Naive thymus-derived CD8-positive, alpha-beta T cell (primary cell): ENCODE measurements around the gene TP53RK. TPM values are rescaled to one million over a fixed set of nuclear protein-coding genes. Genes with fewer than 3 reads are reported as not detected.

Experiments
- ATAC-seq, 2 donors: fragments of 150-1000 bp; cut with Tn5 transposase in 1 of 2; sonication (Bioruptor Pico), chemical (Tn5 transposase) in 1 of 2; 1 replicate in 1 of 2; 2 replicates in 1 of 2; pipeline ENCODE4 v1.10.0; 2021; ENCODE audit warnings: mild to moderate bottlenecking in 2 of 2, moderate library complexity in 2 of 2
- POLR2A ChIA-PET: fragments of 350-600 bp; sonication (Branson Sonifier 250); formaldehyde crosslinking; loops from one replicate; lab custom pipeline; 2021; ENCODE audit warnings: antibody characterized with exemption; lab: Charles Lee
- DNase-seq, 10 donors: peaks; one replicate each; pipeline versions ENCODE4 v3.0.0 to v3.0.0-alpha.2; 2020 to 2022
- H3K27ac Mint-ChIP-seq, 10 donors: one replicate each; pipeline ENCODE4 v1.8.0; 2020 to 2022; ENCODE audit warnings: mild to moderate bottlenecking in 10 of 10, mixed read lengths in 10 of 10, moderate library complexity in 4 of 10, inconsistent platforms in 1 of 10
- H3K27me3 Mint-ChIP-seq, 5 donors: one replicate each; pipeline ENCODE4 v1.8.0; 2021 to 2022; ENCODE audit warnings: mixed read lengths in 5 of 5
- H3K36me3 Mint-ChIP-seq, 3 donors: one replicate each; pipeline ENCODE4 v1.8.0; 2020 to 2022; ENCODE audit warnings: mixed read lengths in 3 of 3, mild to moderate bottlenecking in 2 of 3, inconsistent platforms in 1 of 3
- H3K4me1 Mint-ChIP-seq, 4 donors: one replicate each; pipeline ENCODE4 v1.8.0; 2021 to 2022; ENCODE audit warnings: mixed read lengths in 4 of 4
- H3K4me3 Mint-ChIP-seq, 10 donors: one replicate each; pipeline ENCODE4 v1.8.0; 2020 to 2022; ENCODE audit warnings: mild to moderate bottlenecking in 10 of 10, mixed read lengths in 10 of 10, moderate library complexity in 6 of 10, inconsistent platforms in 1 of 10
- H3K9me3 Mint-ChIP-seq, 9 donors: one replicate each; pipeline ENCODE4 v1.8.0; 2020 to 2022; ENCODE audit warnings: mixed read lengths in 9 of 9, mild to moderate bottlenecking in 3 of 9, inconsistent platforms in 1 of 9, moderate library complexity in 1 of 9
- polyA plus RNA-seq, 3 donors: library from polyadenylated mRNA; unstranded; fragments of 300-500 nt; fragmentation: Illumina TruSeq; gene quantifications; one replicate each; pipeline ENCODE4 v1.2.3, GENCODE V29; 2021
- total RNA-seq, 8 experiments: library from RNA in 2 of 8; stranded (reverse) in 2 of 8; gene quantifications; one replicate each; pipeline ENCODE4 v1.2.3 and lab custom pipeline; 2021 to 2026

Gene TP53RK
- total and polyA plus RNA-seq, 5 experiments from 2014 or later: 10.9 to 24.5 (median 15.2) TPM

DNA sequence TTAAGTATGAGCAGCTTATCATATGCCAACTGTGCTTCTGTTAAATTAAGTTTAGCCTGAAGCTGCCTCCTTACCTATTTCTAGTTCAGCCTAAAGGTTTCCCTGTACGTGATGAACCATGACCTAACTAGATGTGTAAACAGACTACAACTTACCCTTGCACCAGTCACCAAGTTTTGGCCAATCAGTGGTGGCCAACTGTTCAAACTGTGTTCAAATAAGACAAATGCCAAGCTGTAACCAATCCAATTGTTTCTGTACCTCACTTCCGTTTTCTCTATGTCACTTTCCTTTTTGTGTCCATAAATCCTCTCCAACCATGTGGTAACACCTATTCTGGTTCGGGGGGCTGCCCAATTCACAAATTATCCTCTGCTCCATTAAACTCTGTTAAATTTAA, 14.2 kb upstream of the TP53RK start:
- peaks cover 29 to 57% (median 43%) of the 10 kb centered on the region in 5 donors for H3K27me3 Mint-ChIP-seq
- H3K27ac Mint-ChIP-seq: no peak overlapping the region

DNA sequence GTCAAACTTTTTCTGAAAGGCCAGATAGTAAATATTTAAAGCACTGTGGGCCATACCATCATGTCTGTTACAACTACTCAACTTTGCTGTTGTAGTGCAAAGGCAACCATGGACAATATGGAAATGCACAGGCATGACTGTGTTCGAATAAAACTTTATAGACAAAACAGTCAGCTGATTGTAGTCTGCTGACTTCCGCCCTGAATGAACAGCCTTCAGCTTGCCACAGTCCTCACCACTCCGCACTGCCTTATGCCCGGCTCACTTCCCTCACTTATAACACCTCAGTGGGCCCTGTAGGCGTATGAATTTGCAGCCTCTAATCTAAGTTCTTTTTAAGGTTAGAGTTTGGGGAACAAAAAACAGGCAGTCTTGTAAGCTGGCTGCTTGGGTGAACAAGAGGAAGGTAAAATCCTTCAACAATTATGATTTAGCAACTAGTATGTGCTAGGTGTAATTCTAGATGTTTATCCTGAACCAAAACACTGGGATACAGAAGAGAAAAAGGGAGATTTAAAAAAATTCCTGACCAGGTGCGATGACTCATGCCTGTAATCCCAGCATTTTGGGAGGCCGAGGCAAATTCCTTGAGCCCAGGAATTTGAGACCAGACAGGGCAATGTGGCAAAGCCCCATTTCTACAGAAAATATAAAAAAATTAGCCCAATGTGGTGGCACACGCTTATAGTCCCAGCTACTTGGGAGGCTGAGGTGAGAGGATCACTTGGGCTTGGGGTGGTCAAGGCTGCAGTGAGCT, 13.4 kb upstream of the TP53RK start:
- Mint-ChIP-seq H3K36me3 (peaks cover 0 to 15% (median 4%) of the 10 kb centered on the region in 3 donors), H3K9me3 (peaks cover 0 to 19% (median 7%) of the 10 kb centered on the region in 9 donors), H3K27me3 (peaks cover 25 to 59% (median 40%) of the 10 kb centered on the region in 5 donors), H3K4me3 (no peak overlapping the region), H3K4me1 (no peaks in the 10 kb centered on the region), H3K27ac (no peak overlapping the region)
- POLR2A ChIA-PET: no interaction called here
- ATAC-seq (no peak), DNase-seq (no peak)

More for the DNA sequence above, 14.2 kb upstream of the TP53RK start:
- DNase-seq (no peak), ATAC-seq (no peak)
- Mint-ChIP-seq H3K4me1 (peaks cover 0 to 3% (median under 1%) of the 10 kb centered on the region in 4 donors), H3K4me3 (no peak overlapping the region), H3K36me3 (peaks cover 0 to 15% (median 4%) of the 10 kb centered on the region in 3 donors), H3K9me3 (peaks cover 0 to 19% (median 7%) of the 10 kb centered on the region in 9 donors)
- POLR2A ChIA-PET: no interaction called here

DNA sequence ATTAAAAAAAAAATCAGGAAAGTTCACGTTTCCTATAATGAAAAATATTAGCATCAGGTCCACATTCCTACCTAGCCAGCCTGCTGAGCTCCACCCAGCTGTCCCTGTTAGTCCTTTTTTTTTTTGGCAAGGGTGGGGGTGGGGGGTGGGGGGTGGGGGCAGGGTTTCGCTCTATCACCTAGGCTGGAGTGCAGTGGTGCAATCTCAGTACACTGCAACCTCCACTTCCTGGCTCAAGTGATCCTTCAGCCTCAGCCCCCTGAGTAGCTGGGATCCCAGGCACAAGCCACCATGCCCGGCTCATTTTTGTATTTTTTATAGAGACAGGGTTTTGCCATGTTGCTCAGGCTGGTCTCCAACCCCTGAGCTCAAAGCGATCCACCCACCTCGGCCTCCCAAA, 12.7 kb upstream of the TP53RK start:
- no peak overlapping the region for H3K27ac Mint-ChIP-seq
- POLR2A ChIA-PET: no interaction called here
- H3K4me1 Mint-ChIP-seq: no peaks in the 10 kb centered on the region
- H3K36me3 Mint-ChIP-seq: peaks cover 0 to 15% (median 4%) of the 10 kb centered on the region in 3 donors
- ATAC-seq: no peak
- peaks cover 22 to 62% (median 39%) of the 10 kb centered on the region in 5 donors for H3K27me3 Mint-ChIP-seq
- H3K4me3 Mint-ChIP-seq: no peak overlapping the region
- H3K9me3 Mint-ChIP-seq: peaks cover 0 to 14% (median 7%) of the 10 kb centered on the region in 9 donors
- no peak for DNase-seq

DNA sequence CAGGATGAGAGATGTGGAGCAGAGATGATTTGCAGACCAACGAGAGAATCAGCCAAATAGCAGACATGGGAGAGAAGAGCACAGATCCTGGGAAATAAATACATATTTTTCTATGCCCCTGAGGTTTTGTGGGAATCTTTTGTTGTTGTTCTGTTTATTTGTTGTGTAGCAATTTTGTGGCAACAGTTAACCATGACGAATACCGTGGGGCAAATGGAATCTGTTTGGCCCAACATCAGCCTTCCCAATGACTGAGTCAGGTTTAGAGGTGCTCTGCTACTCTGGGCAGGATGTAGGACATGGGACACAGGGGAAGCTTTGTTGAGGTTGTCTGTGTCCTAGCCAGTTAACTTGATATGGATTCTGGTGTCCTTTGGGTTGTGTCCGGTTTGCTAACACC, 12.3 kb upstream of the TP53RK start:
- Mint-ChIP-seq H3K27ac (no peak overlapping the region), H3K9me3 (peaks cover 0 to 10% (median 5%) of the 10 kb centered on the region in 9 donors), H3K4me3 (no peak overlapping the region), H3K36me3 (peaks cover 0 to 13% (median 2%) of the 10 kb centered on the region in 3 donors), H3K4me1 (no peaks in the 10 kb centered on the region), H3K27me3 (peaks cover 22 to 62% (median 36%) of the 10 kb centered on the region in 5 donors)
- POLR2A ChIA-PET: no interaction called here
- ATAC-seq (no peak), DNase-seq (no peak)

DNA sequence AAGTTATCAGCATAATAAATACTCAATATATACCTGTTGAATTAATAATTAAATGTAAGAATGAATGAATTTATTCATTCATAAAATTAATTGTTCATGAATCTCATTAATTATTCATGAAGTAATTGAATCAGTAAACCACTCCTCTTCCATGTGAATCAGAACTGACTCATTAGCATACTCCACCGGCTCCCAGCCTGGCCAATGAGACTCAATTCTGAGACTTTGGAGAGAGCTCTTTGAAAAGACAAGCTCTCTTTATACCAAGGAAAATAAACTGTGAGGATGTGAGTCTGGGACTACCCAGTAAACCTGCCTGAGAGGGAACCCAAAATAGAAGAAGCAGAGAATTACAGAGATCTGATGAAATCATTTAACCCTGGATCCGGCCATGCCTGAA, 11.8 kb upstream of the TP53RK start:
- peaks cover 0 to 8% (median 0%) of the 10 kb centered on the region in 3 donors for H3K36me3 Mint-ChIP-seq
- H3K4me3 Mint-ChIP-seq: no peak overlapping the region
- peaks cover 0 to 5% (median 2%) of the 10 kb centered on the region in 9 donors for H3K9me3 Mint-ChIP-seq
- DNase-seq (no peak), ATAC-seq (no peak)
- POLR2A ChIA-PET: no interaction called here
- H3K27me3 Mint-ChIP-seq: peaks cover 20 to 62% (median 36%) of the 10 kb centered on the region in 5 donors
- no peak overlapping the region for H3K27ac Mint-ChIP-seq
- no peaks in the 10 kb centered on the region for H3K4me1 Mint-ChIP-seq

DNA sequence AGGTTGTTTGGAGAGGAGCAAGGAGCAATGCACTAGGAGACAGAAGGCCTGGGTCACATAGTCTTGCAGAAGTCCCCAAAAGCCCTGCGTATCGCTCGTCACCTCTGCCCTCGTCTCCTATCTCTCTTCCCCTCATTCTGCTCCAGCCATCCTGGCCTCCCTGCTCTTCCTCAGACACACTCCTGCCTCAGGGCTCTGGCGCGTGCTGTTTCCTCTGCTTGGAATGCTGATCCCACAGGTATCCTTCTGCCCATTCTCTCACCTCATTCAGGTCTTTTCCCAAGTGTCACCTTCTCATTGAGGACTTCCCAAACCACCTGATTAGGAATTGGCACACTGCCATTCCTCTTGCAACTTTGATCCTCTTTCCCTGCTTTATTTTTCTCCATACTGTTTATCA, 11.2 kb upstream of the TP53RK start:
- H3K9me3 Mint-ChIP-seq: peaks cover 0 to 5% (median 0%) of the 10 kb centered on the region in 9 donors
- DNase-seq (no peak), ATAC-seq (no peak)
- H3K4me1 Mint-ChIP-seq: no peaks in the 10 kb centered on the region
- H3K27ac Mint-ChIP-seq: no peak overlapping the region
- no peak overlapping the region for H3K4me3 Mint-ChIP-seq
- H3K27me3 Mint-ChIP-seq: peaks cover 20 to 62% (median 36%) of the 10 kb centered on the region in 5 donors
- POLR2A ChIA-PET: no interaction called here
- H3K36me3 Mint-ChIP-seq: peaks cover 0 to 8% (median 0%) of the 10 kb centered on the region in 3 donors

DNA sequence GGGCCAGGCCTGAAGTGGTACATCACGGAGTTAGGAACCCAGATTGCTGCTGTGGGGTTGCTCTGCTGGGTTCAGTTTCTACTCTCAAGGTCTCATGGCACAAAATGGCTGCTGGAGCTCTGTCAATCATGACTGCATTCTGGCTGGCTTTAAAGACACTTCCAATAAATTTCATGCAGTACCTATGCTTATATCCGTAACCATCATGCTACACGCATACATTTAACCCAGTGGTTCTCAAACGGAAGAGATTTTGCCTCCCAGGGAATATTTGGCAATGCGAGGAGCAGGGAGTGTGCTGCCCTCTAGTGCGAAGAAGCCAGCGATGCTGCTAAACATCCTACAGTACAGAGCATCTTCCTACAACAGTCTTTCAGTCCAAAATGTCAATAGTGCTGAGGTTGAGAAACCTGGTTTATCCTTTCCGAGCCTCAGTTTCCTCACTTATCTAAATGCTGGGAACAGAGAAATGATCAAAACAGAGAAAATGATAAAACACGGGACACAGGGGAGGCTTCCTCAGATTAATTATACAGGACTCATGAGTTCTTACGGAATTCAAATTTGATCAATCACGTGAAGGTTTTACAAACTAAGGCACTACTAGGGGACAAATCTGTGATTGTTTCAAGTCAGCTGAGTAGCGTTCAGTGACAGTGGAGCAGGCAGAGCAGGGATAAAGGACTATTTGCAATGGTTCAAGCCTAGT, 10.6 kb upstream of the TP53RK start:
- DNase-seq (no peak), ATAC-seq (no peak)
- Mint-ChIP-seq H3K9me3 (peaks cover 0 to 5% (median 0%) of the 10 kb centered on the region in 9 donors), H3K4me3 (no peak overlapping the region), H3K27ac (peak overlapping the region in 1 of 10 donors; percentile 22), H3K27me3 (peaks cover 20 to 62% (median 32%) of the 10 kb centered on the region in 5 donors), H3K36me3 (peaks cover 0 to 8% (median 0%) of the 10 kb centered on the region in 3 donors), H3K4me1 (peaks cover 0 to under 1% (median 0%) of the 10 kb centered on the region in 4 donors)
- POLR2A ChIA-PET: no interaction called here

DNA sequence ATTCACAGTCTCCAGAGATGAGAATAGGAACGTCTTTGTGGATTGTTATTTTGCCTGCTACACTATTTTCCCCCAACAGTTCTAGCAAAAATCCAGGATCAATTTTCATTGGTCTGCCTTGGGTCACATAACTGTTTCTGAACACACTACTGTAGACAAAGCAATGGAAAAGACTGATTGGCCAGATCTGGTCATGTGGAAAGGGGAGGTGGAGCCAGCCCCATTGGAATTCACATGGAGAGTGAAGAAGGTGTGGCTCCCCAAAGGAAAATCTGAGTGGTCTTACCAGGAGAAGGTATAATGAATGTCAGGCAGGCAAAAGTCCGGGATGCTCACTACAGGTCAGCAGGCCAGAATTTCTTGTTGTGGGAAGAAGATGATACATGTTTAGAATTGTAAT, 9.5 kb upstream of the TP53RK start:
- H3K36me3 Mint-ChIP-seq: peaks cover 0 to 8% (median 0%) of the 10 kb centered on the region in 3 donors
- H3K9me3 Mint-ChIP-seq: no peaks in the 10 kb centered on the region
- no peak for DNase-seq
- peaks cover 15 to 55% (median 28%) of the 10 kb centered on the region in 5 donors for H3K27me3 Mint-ChIP-seq
- H3K4me3 Mint-ChIP-seq: no peak overlapping the region
- ATAC-seq: no peak
- H3K4me1 Mint-ChIP-seq: peaks cover 3 to 7% (median 5%) of the 10 kb centered on the region in 4 donors
- H3K27ac Mint-ChIP-seq: no peak overlapping the region
- POLR2A ChIA-PET: no interaction called here

DNA sequence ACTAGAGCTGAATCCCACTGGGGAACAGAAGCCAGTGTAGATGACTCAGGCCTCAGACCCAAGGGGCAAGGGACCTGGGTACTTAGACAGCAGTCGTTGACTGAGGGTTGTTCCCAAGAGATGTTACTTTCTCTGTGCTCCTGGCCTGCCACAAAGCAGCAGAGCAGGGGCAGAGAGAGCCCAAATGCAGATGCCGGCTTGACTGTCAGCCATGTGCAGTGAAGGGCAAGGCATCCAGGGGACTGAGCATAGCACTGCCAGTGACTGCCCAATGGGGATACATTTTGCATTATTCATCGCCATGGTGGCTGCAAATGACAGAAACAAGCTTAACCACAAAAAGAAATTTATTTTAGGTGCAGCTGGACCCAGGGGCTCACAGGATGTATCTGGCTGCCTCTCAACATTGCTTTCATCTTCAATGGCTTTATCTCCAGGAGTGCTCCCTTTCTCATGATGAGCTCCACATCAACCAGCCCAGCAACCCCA, 7.6 kb upstream of the TP53RK start:
- peaks cover 3 to 7% (median 5%) of the 10 kb centered on the region in 4 donors for H3K4me1 Mint-ChIP-seq
- peaks cover 0 to 8% (median 0%) of the 10 kb centered on the region in 3 donors for H3K36me3 Mint-ChIP-seq
- H3K9me3 Mint-ChIP-seq: no peaks in the 10 kb centered on the region
- POLR2A ChIA-PET: no interaction called here
- no peak overlapping the region for H3K27ac Mint-ChIP-seq
- ATAC-seq (no peak), DNase-seq (no peak)
- H3K27me3 Mint-ChIP-seq: peaks cover 14 to 43% (median 21%) of the 10 kb centered on the region in 5 donors
- H3K4me3 Mint-ChIP-seq: no peak overlapping the region

DNA sequence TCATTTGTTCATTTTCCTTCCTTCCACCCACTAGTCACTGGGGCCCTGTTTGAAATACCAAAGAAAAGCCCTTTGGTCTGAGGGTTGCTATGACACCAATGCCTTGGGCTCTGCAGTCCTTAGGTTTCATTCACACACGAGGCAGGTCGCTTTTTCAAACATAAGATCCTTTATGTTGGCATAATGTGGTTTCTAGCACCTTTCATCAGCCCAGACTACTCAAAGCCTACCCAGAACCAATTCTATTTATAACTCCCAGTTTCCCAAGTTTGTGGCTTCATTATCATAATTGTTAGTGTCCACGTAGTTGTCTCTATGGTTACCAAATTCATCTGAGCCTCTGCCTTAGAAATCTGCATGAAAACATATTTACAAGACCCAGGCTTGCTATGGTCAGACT, 6.6 kb upstream of the TP53RK start:
- Mint-ChIP-seq H3K9me3 (no peaks in the 10 kb centered on the region), H3K27ac (no peak overlapping the region), H3K4me3 (no peak overlapping the region), H3K36me3 (peaks cover 0 to 8% (median 0%) of the 10 kb centered on the region in 3 donors), H3K27me3 (peaks cover 11 to 36% (median 19%) of the 10 kb centered on the region in 5 donors), H3K4me1 (peaks cover 3 to 7% (median 6%) of the 10 kb centered on the region in 4 donors)
- no peak for DNase-seq
- POLR2A ChIA-PET: no interaction called here
- no peak for ATAC-seq

DNA sequence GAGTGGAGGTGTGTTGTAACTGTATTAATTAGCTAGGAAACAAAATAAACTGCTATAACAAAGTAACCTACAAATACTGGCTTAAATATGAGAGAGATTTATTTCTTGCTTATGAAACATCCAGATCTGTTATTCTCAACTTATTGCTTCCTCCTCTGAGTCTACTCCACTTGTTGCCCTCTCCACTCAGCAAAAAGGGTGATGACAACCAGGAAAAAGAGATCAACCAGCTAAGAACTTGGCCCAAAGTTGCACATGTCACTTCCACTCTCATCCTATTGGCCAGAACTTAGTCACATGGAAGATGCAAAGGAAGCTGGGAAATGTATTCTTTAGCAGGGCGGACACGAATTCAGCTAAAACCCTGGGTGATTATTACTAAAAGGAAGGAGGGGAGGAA, 5.2 kb upstream of the TP53RK start:
- Mint-ChIP-seq H3K9me3 (no peaks in the 10 kb centered on the region), H3K36me3 (peaks cover 0 to 4% (median 0%) of the 10 kb centered on the region in 3 donors), H3K4me1 (peaks cover 8 to 16% (median 14%) of the 10 kb centered on the region in 4 donors), H3K27ac (peak overlapping the region in 1 of 10 donors; percentile 3), H3K4me3 (no peak overlapping the region), H3K27me3 (peaks cover 5 to 22% (median 8%) of the 10 kb centered on the region in 5 donors)
- POLR2A ChIA-PET: no interaction called here
- ATAC-seq: peak in 1 of 2 donors; percentile 17
- DNase-seq: peak in 2 of 10 donors; percentile 17 to 19

DNA sequence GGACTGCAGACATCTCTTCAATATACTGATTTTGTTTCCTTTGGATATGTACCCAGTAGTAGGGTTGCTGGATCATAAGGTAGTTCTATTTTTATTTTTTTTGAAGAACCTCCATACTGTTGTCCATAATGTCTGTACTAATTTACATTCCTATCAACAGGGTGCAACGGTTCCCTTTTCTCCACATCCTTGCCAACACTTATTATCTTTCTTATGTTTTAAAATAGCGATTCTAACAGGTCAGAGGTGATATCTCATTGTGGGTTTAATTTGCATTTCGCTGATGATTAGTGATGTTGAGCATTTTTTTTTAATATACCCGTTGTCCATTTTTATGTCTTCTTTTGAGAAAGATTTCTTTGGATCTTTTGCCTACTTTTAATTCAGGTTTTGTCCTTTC, 2.0 kb upstream of the TP53RK start:
- Mint-ChIP-seq H3K4me1 (peaks cover 17 to 42% (median 41%) of the 10 kb centered on the region in 4 donors), H3K9me3 (no peaks in the 10 kb centered on the region), H3K27me3 (peaks cover 0 to 2% (median 0%) of the 10 kb centered on the region in 5 donors), H3K27ac (peak overlapping the region in 3 of 10 donors; percentile 44 to 96 (median 55)), H3K36me3 (peaks cover 0 to 10% (median 4%) of the 10 kb centered on the region in 3 donors), H3K4me3 (peak overlapping the region in 3 of 10 donors; percentile 22 to 53 (median 40))
- no peak for ATAC-seq
- POLR2A ChIA-PET: no interaction called here
- no peak for DNase-seq
